HK-2 (cell line): Measurements from ENCODE around the gene HGFAC.
"Not testable (repeated sequence)": the region's sequence is repeated elsewhere in the genome, so short reads cannot be mapped to it uniquely, and the experiment has no call there.

ENCODE experiments used
- DNase-seq: peaks from one replicate; pipeline ENCODE4 v3.0.0-alpha.2; 2018; ENCODE audit not compliant: unreplicated experiment

HGFAC gene

GRCh38 chr4:3442959-3443749 lies 1.4 kb downstream of the HGFAC start:
- peak; percentile 77 for DNase-seq

DNA sequence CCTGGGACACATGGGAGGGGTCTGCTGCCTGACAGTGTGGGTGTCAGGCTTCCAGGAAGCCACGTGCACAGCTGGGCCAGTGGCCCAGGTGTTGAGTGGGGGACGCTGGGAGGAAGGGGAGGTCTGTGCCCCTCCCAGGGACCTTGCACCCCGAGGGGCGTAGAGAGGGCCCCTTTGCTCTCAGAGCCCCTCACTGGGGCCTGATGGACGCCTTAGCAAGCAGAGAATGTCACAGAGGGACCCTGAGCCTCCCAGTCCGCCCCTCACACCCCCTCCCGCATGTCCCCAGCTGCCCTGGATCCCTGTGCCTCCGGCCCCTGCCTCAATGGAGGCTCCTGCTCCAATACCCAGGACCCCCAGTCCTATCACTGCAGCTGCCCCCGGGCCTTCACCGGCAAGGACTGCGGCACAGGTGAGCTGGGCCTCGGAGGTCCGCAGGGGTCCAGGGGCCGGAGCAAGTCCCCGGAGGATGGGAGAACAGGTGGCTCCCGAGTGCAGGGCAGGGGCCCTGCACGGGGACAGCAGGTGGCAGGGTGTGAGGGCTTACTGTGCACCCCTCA lies 2.1 kb downstream of the HGFAC start:
- no peak for DNase-seq

DNA sequence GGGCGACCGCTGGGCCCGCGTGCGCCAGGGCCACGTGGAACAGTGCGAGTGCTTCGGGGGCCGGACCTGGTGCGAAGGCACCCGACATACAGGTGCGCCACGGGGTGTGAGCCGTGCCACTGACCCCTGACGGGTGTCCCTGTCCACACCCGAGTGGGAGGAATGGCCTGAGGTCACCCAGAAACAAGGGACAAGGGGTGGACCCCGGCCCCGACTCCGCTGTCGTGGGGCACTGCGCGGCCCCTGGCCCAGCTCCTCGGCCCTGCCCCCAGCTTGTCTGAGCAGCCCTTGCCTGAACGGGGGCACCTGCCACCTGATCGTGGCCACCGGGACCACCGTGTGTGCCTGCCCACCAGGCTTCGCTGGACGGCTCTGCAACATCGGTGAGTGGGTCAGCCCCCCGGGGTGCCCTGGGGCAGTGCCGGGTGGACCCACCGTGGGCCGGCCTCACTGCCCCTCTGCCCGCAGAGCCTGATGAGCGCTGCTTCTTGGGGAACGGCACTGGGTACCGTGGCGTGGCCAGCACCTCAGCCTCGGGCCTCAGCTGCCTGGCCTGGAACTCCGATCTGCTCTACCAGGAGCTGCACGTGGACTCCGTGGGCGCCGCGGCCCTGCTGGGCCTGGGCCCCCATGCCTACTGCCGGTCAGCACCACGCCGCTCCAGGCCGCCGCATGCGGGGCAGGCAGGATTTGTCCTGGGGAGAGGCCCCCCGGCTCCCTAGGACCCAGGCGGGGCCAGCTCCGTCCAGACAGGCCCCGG lies 2.8 kb downstream of the HGFAC start:
- no peak for DNase-seq

DNA sequence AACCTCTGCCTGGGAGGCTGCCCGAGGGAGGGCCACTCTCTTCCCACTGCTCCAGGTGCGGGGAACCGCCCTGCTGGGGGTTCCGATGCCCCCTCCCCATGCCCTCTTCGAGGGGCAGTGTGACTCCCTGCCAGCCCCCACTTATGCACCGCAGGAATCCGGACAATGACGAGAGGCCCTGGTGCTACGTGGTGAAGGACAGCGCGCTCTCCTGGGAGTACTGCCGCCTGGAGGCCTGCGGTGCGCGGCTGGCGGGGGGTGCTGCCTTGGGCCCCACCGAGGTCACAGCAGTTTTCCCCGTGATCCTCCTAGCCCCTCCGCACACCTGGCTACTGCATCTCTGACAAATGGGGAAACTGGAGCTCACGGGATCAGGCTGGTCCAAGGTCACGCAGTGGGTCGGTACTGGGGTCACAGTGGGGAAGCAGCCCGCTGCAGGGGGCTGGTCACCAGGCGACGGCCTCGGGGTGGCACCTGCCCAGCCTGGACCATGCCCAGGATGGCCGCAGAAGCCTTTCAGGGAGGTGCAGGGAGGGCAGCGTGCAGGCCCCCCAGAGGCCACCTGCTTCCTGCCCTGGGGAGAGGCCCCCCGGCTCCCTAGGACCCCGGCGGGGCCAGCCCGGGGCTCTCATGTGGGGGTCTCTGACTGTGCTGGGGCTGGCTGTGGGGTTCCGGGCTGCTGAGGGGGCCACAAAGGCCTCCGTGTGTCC lies 3.5 kb downstream of the HGFAC start:
- no peak for DNase-seq

DNA sequence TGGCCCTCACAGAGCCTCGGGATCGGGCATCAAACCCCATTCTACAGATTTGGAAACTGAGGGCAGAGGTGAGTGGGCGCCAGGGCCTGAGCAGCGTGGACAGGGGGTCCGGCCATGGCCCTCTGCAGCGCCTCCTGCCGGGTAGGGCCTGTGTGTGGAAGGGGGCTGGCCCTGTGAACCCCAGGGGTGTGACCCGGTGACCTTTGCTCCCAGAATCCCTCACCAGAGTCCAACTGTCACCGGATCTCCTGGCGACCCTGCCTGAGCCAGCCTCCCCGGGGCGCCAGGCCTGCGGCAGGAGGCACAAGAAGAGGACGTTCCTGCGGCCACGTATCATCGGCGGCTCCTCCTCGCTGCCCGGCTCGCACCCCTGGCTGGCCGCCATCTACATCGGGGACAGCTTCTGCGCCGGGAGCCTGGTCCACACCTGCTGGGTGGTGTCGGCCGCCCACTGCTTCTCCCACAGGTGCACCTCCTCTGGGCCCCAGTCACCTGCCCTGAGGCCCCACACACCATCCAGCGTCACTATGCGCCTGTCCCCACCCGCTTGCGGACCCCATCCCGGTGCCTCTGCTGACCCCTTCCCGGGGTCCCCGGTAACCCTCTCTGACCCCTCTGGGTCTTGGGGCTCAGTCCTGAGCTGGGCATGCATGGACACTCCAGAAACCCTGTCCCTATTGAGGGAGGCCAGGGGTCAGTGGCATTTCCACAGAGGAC lies 4.2 kb downstream of the HGFAC start:
- DNase-seq, result no peak

- no peak for DNase-seq
These were observed 5.0 kb downstream of the HGFAC start for GRCh38 chr4:3446631-3447320.

DNA sequence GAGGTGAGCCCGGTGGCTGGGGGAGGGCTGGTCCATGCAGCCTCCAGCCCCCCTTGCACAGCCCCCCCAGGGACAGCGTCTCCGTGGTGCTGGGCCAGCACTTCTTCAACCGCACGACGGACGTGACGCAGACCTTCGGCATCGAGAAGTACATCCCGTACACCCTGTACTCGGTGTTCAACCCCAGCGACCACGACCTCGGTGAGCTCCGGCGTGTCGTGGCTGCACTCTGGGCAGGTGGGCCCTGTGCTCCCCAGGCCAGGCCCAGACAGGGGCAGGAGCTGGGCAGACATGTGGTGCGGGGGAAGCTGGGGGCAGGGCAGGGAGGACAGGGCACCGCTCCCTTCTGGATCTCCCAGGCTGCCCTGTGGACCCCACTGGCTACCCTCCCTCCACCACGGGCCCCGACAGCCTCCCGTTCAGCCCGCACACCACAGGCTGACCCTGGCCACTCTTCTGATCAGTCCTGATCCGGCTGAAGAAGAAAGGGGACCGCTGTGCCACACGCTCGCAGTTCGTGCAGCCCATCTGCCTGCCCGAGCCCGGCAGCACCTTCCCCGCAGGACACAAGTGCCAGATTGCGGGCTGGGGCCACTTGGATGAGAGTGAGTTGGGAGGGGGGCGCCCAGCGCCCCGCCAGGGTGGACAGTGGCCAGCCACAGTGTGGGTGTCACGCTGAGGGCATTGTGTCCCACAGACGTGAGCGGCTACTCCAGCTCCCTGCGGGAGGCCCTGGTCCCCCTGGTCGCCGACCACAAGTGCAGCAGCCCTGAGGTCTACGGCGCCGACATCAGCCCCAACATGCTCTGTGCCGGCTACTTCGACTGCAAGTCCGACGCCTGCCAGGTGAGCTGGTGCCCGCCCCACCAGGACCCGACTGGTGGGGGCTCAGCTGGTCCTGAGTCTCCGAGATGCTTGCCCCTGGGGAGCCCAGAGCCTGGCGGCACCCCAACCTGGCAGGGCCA lies 5.9 kb downstream of the HGFAC start:
- no peak for DNase-seq

DNA sequence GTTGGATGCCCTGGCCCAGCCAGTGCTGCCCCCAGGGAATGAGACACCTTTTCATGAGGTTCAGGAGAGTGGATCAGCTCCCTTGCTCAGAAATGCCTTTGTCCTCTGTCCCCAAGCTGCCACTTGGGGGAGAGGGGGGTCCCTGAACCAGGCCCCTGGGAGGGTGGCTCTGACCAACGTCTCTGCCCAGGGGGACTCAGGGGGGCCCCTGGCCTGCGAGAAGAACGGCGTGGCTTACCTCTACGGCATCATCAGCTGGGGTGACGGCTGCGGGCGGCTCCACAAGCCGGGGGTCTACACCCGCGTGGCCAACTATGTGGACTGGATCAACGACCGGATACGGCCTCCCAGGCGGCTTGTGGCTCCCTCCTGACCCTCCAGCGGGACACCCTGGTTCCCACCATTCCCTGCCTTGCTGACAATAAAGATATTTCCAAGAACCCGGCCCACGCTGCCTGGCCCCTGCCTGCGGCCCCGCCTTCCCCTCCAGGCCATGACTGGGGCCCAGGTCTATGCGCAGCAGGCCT lies 7.3 kb downstream of the HGFAC start:
- DNase-seq, result no peak

- no peak for DNase-seq
These were observed 8.1 kb downstream of the HGFAC start for GRCh38 chr4:3449574-3450534.

DNA sequence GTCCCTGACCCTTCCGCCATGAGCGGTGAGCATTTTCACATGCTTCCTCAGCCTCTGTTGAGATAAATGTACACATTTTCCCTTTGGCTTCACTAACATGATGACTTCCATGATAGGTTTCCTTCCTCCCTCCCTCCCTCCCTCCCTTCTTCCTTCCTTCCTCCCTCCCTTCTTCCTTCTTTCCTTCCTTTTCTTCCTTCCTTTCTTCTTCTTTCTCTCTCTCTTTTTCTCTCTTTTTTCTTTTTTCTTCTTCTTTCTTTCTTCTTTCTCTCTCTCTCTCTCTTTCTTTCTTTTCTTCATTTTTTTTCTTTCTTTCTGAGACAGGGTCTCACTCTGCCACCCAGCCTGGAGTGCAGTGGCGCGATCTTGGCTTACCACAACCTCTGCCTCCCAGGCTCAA lies 8.9 kb downstream of the HGFAC start:
- DNase-seq, result no peak

- no peak for DNase-seq
These were observed 10.2 kb downstream of the HGFAC start for GRCh38 chr4:3451956-3452355.

DNA sequence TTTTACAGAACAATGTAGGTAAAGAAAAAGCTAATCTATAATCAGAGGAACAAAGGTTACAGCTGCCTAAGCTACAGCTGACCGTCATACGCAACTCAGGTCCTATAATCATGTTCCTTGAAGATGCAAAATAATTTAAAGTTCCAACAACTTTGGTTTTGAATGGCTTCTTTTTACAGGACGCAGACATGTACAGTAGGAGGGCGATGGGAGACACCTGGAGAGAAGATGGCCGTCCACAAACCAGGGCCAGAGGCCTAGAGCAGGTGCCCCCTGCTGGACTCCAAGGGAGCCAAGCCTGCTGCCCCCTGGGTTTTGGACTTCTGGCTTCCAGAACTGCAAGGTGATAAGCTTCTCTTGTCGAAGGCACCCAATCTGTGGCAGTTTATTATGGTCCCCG lies 10.6 kb downstream of the HGFAC start:
- DNase-seq, result no peak

GRCh38 chr4:3455596-3455995 lies 13.8 kb downstream of the HGFAC start:
- DNase-seq, result not testable (repeated sequence)

DNA sequence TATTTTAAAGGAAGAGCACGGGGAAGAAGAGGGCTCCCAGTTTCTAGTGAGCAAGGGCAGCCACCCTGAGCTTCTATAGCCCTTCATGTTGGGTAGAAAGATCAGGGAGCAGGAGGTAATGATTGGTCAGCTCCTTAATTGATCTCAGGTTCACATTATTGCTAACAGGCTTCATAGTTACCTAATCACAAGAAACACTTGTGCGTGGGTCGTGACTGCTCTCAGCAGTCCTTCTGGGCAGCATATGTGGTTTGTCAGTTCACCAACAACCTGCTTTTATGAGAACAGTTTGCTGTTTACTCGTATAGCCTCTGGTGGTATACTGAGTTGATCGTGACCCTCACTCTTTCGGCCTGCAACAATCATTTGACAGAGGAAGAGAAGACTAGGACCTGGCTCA lies 16.6 kb downstream of the HGFAC start:
- DNase-seq, result no peak

- not testable (repeated sequence) for DNase-seq
These were observed 17.4 kb downstream of the HGFAC start for GRCh38 chr4:3459156-3459555.

- no peak for DNase-seq
These were observed 19.2 kb downstream of the HGFAC start for GRCh38 chr4:3460926-3461325.

- no peak for DNase-seq
These were observed 19.9 kb downstream of the HGFAC start for GRCh38 chr4:3461515-3462291.
